SK-N-SH (cell line): ENCODE data around the gene TAGLN2.

ENCODE experiments used
- EZH2phosphoT487 ChIP-seq: fragments of 200-600 bp; sonication (generic); IDR thresholded peaks from 2 replicates; pipeline ENCODE4 v1.6.1; 2017; ENCODE audit warnings: low read depth, mixed run types, mild to moderate bottlenecking, antibody characterized with exemption, moderate library complexity, borderline replicate concordance
- MEF2A ChIP-seq: IDR thresholded peaks from 2 replicates; pipeline ENCODE4 v1.4.0; 2012; ENCODE audit warnings: low read depth, borderline replicate concordance
- NRF1 ChIP-seq: IDR thresholded peaks from 2 replicates; pipeline ENCODE4 v1.6.1; 2012; ENCODE audit warnings: low read depth, mild to moderate bottlenecking, low read length
- RXRA ChIP-seq: IDR thresholded peaks from 2 replicates; pipeline ENCODE4 v1.4.0; 2012; ENCODE audit warnings: low read depth, mild to moderate bottlenecking, borderline replicate concordance
- TAF1 ChIP-seq: IDR thresholded peaks from 2 replicates; pipeline ENCODE4 v1.6.1; 2012; ENCODE audit warnings: low read depth, mild to moderate bottlenecking, low read length, moderate library complexity, borderline replicate concordance
- TF ChIP-seq, protein P1 (sequence below): IDR thresholded peaks from 2 replicates; pipeline ENCODE4 v1.6.1; 2012; ENCODE audit warnings: mild to moderate bottlenecking, low read depth, low read length, moderate library complexity
- TF ChIP-seq, protein P2 (sequence below): IDR thresholded peaks from 2 replicates; pipeline ENCODE4 v1.4.0; 2012; ENCODE audit warnings: low read depth, borderline replicate concordance
- TF ChIP-seq, protein P3 (sequence below): fragments of 200-600 bp; sonication (generic); IDR thresholded peaks from 2 replicates; pipeline ENCODE4 v1.6.1; 2017; ENCODE audit warnings: antibody characterized with exemption, mild to moderate bottlenecking, moderate library complexity

DNA sequence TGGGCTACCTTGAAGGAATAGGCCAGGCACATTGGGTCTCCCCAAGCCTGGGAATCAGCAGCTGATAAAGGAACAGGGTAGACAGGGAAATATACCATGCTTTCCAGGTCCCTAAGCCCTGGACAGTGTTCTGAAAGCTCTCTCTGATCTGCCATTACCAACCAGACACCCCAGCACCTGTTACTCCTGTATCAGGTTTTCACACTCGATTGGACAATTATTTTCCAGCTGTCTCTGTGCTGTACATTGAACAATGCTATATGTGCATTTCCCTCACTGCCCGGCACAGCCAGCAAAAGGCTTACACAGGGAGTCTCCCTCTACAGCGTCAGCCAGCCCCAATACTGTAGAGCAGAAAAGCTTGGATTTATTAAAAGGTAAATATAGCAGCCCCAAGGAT, 30.0 kb downstream of the TAGLN2 start:
- TF ChIP-seq EZH2phosphoT487: no peak
- TF ChIP-seq, protein P1, sequence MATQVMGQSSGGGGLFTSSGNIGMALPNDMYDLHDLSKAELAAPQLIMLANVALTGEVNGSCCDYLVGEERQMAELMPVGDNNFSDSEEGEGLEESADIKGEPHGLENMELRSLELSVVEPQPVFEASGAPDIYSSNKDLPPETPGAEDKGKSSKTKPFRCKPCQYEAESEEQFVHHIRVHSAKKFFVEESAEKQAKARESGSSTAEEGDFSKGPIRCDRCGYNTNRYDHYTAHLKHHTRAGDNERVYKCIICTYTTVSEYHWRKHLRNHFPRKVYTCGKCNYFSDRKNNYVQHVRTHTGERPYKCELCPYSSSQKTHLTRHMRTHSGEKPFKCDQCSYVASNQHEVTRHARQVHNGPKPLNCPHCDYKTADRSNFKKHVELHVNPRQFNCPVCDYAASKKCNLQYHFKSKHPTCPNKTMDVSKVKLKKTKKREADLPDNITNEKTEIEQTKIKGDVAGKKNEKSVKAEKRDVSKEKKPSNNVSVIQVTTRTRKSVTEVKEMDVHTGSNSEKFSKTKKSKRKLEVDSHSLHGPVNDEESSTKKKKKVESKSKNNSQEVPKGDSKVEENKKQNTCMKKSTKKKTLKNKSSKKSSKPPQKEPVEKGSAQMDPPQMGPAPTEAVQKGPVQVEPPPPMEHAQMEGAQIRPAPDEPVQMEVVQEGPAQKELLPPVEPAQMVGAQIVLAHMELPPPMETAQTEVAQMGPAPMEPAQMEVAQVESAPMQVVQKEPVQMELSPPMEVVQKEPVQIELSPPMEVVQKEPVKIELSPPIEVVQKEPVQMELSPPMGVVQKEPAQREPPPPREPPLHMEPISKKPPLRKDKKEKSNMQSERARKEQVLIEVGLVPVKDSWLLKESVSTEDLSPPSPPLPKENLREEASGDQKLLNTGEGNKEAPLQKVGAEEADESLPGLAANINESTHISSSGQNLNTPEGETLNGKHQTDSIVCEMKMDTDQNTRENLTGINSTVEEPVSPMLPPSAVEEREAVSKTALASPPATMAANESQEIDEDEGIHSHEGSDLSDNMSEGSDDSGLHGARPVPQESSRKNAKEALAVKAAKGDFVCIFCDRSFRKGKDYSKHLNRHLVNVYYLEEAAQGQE: no peak
- TF ChIP-seq RXRA: no peak
- no peak for TF ChIP-seq MEF2A
- TF ChIP-seq, protein P2, sequence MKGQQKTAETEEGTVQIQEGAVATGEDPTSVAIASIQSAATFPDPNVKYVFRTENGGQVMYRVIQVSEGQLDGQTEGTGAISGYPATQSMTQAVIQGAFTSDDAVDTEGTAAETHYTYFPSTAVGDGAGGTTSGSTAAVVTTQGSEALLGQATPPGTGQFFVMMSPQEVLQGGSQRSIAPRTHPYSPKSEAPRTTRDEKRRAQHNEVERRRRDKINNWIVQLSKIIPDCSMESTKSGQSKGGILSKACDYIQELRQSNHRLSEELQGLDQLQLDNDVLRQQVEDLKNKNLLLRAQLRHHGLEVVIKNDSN: no peak
- no peak for TF ChIP-seq TAF1
- no peak for TF ChIP-seq NRF1
- TF ChIP-seq, protein P3, sequence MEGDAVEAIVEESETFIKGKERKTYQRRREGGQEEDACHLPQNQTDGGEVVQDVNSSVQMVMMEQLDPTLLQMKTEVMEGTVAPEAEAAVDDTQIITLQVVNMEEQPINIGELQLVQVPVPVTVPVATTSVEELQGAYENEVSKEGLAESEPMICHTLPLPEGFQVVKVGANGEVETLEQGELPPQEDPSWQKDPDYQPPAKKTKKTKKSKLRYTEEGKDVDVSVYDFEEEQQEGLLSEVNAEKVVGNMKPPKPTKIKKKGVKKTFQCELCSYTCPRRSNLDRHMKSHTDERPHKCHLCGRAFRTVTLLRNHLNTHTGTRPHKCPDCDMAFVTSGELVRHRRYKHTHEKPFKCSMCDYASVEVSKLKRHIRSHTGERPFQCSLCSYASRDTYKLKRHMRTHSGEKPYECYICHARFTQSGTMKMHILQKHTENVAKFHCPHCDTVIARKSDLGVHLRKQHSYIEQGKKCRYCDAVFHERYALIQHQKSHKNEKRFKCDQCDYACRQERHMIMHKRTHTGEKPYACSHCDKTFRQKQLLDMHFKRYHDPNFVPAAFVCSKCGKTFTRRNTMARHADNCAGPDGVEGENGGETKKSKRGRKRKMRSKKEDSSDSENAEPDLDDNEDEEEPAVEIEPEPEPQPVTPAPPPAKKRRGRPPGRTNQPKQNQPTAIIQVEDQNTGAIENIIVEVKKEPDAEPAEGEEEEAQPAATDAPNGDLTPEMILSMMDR: no peak
